OCI-LY7 (cell line): ENCODE data around the gene ST6GAL1. TPM values are rescaled to one million over a fixed set of nuclear protein-coding genes. Genes with fewer than 3 reads are reported as not detected.
"Not testable (repeated sequence)": the region's sequence is repeated elsewhere in the genome, so short reads cannot be mapped to it uniquely, and the experiment has no call there.

ENCODE experiments used
- BruUV-seq: library from RNA; stranded (reverse); fragments of 400-500 nt; replicated peaks from 2 replicates; lab custom pipeline; 2021; lab: Mats Ljungman, UMichigan
- CTCF ChIA-PET: fragments of 300-600 bp; sonication (Branson Sonifier 250); formaldehyde crosslinking; loops from one replicate; lab custom pipeline; 2022; ENCODE audit warnings: antibody characterized with exemption; ENCODE audit not compliant: unreplicated experiment; lab: Charles Lee
- POLR2A ChIA-PET: fragments of 300-600 bp; sonication (Branson Sonifier 250); formaldehyde crosslinking; loops from one replicate; lab custom pipeline; 2022; ENCODE audit warnings: antibody characterized with exemption; lab: Charles Lee
- DNase-seq: peaks from one replicate; pipeline ENCODE4 v3.0.0-alpha.2; 2015; ENCODE audit warnings: low spot score
- H2AFZ ChIP-seq: fragments of 200-600 bp; sonication (generic), shearing (Covaris generic); 2 replicates; pipeline ENCODE4 v1.6.1; 2014; ENCODE audit warnings: mild to moderate bottlenecking, antibody characterized with exemption, low read length, moderate library complexity
- H3K27ac ChIP-seq: fragments of 200-600 bp; sonication (generic); 2 replicates; pipeline ENCODE4 v1.5.1; 2014; ENCODE audit warnings: mixed run types, low read depth, mild to moderate bottlenecking, moderate library complexity, low read length, inconsistent platforms; ENCODE audit not compliant: poor library complexity, severe bottlenecking
- H3K36me3 ChIP-seq: fragments of 200-600 bp; sonication (generic); 2 replicates; pipeline ENCODE4 v1.6.1; 2014; ENCODE audit warnings: mild to moderate bottlenecking, antibody characterized with exemption, low read length, moderate library complexity, mixed read lengths; ENCODE audit not compliant: insufficient read depth
- H3K4me1 ChIP-seq: fragments of 200-600 bp; sonication (generic); 2 replicates; pipeline ENCODE4 v1.5.1; 2014; ENCODE audit warnings: mild to moderate bottlenecking, low read length; ENCODE audit not compliant: insufficient read depth, poor library complexity, severe bottlenecking
- H3K4me2 ChIP-seq: fragments of 200-600 bp; sonication (generic); 2 replicates; pipeline ENCODE4 v1.6.1; 2014; ENCODE audit warnings: mild to moderate bottlenecking, low read length
- H3K4me3 ChIP-seq: fragments of 200-600 bp; sonication (generic); 2 replicates; pipeline ENCODE4 v1.5.1; 2014; ENCODE audit warnings: mild to moderate bottlenecking, low read depth, low read length; ENCODE audit not compliant: poor library complexity, severe bottlenecking
- H3K79me2 ChIP-seq: fragments of 200-600 bp; sonication (generic); 2 replicates; pipeline ENCODE4 v1.6.1; 2016; ENCODE audit warnings: low read depth, mild to moderate bottlenecking, low read length, moderate library complexity, mixed read lengths; ENCODE audit not compliant: insufficient read depth
- H3K9me2 ChIP-seq: fragments of 200-600 bp; sonication (generic); 2 replicates; pipeline ENCODE4 v1.6.1; 2016; ENCODE audit warnings: mild to moderate bottlenecking, low read length, mixed read lengths; ENCODE audit not compliant: insufficient read depth
- H3K9me3 ChIP-seq: fragments of 200-600 bp; sonication (generic); 2 replicates; pipeline ENCODE4 v1.6.1; 2014; ENCODE audit warnings: mild to moderate bottlenecking, mixed run types, low read length, mixed read lengths
- H4K20me1 ChIP-seq: fragments of 200-600 bp; sonication (generic); 2 replicates; pipeline ENCODE4 v1.6.1; 2014; ENCODE audit warnings: mild to moderate bottlenecking, antibody characterized with exemption, low read length, moderate library complexity, mixed read lengths; ENCODE audit not compliant: insufficient read depth
- CTCF ChIP-seq: fragments of 200-600 bp; sonication (generic); conservative IDR thresholded peaks from 2 replicates; pipeline ENCODE4 v1.5.1; 2014; ENCODE audit warnings: mild to moderate bottlenecking, antibody characterized with exemption, low read length, moderate library complexity, mixed read lengths
- EZH2phosphoT487 ChIP-seq: fragments of 200-600 bp; sonication (generic); IDR thresholded peaks from 2 replicates; pipeline ENCODE4 v1.6.1; 2018; ENCODE audit warnings: low read depth, borderline replicate concordance, mild to moderate bottlenecking, mixed run types, antibody characterized with exemption, low read length, moderate library complexity, mixed read lengths
- intact Hi-C: fragments of 100-400 bp; cut with micrococcal nuclease; formaldehyde crosslinking; loops from one replicate; pipeline ENCODE4 v1.10.0; 2022; ENCODE audit not compliant: unreplicated experiment
- total RNA-seq, 2 experiments: library from RNA; depleted of rRNA in 1 of 2; stranded (reverse); fragments of >200 nt in 1 of 2; shearing (Covaris generic) in 1 of 2; gene quantifications; 2 replicates each; pipeline ENCODE4 v1.2.3, GENCODE V29; 2014 to 2022

ST6GAL1 gene
- total RNA-seq, 2 experiments from 2014 or later: 192 to 375 TPM

- no peak overlapping the region for H3K4me3 ChIP-seq
- no peaks in the 10 kb centered on the region for H3K9me2 ChIP-seq
- no TSS peak for BruUV-seq
- intact Hi-C loops: no loop called here
- H3K4me2 ChIP-seq: no peak overlapping the region
- no peaks in the 10 kb centered on the region for H3K9me3 ChIP-seq
- ChIA-PET CTCF (no interaction called here), POLR2A (no interaction called here)
- H2AFZ ChIP-seq: no peak overlapping the region
- no peaks in the 10 kb centered on the region for H3K79me2 ChIP-seq
- no peaks in the 10 kb centered on the region for H3K36me3 ChIP-seq
- DNase-seq: no peak
- no peak overlapping the region for H3K27ac ChIP-seq
- no peak for TF ChIP-seq EZH2phosphoT487
- TF ChIP-seq CTCF: no peak
- H3K4me1 ChIP-seq: no peaks in the 10 kb centered on the region
- no peaks in the 10 kb centered on the region for H4K20me1 ChIP-seq
Measured at GRCh38 chr3:186886202-186886981, 43.9 kb upstream of the ST6GAL1 start.

GRCh38 chr3:186887507-186887938, 42.8 kb upstream of the ST6GAL1 start:
- H3K9me3 ChIP-seq, H3K4me1 ChIP-seq, H3K36me3 ChIP-seq, H3K9me2 ChIP-seq, H3K4me2 ChIP-seq, H3K79me2 ChIP-seq, BruUV-seq, H2AFZ ChIP-seq, DNase-seq, H4K20me1 ChIP-seq, H3K4me3 ChIP-seq, intact Hi-C loops, H3K27ac ChIP-seq, CTCF ChIA-PET: not testable (repeated sequence)
- POLR2A ChIA-PET: interaction anchor here (0.6 kb wide), 1 partner anchor 38 kb away, joined by 5 read pairs; no protein-coding TSS in a partner anchor

- H3K4me3 ChIP-seq: no peak overlapping the region
- BruUV-seq: no TSS peak
- no peaks in the 10 kb centered on the region for H3K9me2 ChIP-seq
- no peak overlapping the region for H2AFZ ChIP-seq
- H3K36me3 ChIP-seq: no peaks in the 10 kb centered on the region
- H4K20me1 ChIP-seq: no peaks in the 10 kb centered on the region
- H3K4me2 ChIP-seq: no peak overlapping the region
- CTCF ChIA-PET: no interaction called here
- H3K79me2 ChIP-seq: no peaks in the 10 kb centered on the region
- POLR2A ChIA-PET: no interaction called here
- TF ChIP-seq CTCF (no peak), EZH2phosphoT487 (no peak)
- DNase-seq: no peak
- no peaks in the 10 kb centered on the region for H3K9me3 ChIP-seq
- intact Hi-C loops: no loop called here
- no peak overlapping the region for H3K27ac ChIP-seq
- no peaks in the 10 kb centered on the region for H3K4me1 ChIP-seq
Measured at GRCh38 chr3:186888569-186888968, 41.8 kb upstream of the ST6GAL1 start.

- H2AFZ ChIP-seq, CTCF ChIA-PET: not testable (repeated sequence)
Measured at GRCh38 chr3:186889698-186890097, 40.6 kb upstream of the ST6GAL1 start.

More at GRCh38 chr3:186889698-186890097, 40.6 kb upstream of the ST6GAL1 start:
- H3K79me2 ChIP-seq, BruUV-seq, H3K9me3 ChIP-seq, H3K4me2 ChIP-seq, H3K27ac ChIP-seq, H4K20me1 ChIP-seq, POLR2A ChIA-PET, H3K9me2 ChIP-seq, intact Hi-C loops, H3K4me1 ChIP-seq, H3K4me3 ChIP-seq, H3K36me3 ChIP-seq, DNase-seq: not testable (repeated sequence)
